HEK293T (cell line): Measurements from ENCODE around the gene FADS3.

Experiments used
- CTCF ChIA-PET: fragments of 350-600 bp; formaldehyde crosslinking; extraction: SDS; loops from one replicate; lab custom pipeline; 2021; ENCODE audit warnings: antibody characterized with exemption, inconsistent platforms; lab: Yijun Ruan, JAX
- POLR2A ChIA-PET: fragments of 350-600 bp; formaldehyde crosslinking; extraction: SDS; loops from one replicate; lab custom pipeline; 2020; ENCODE audit warnings: antibody characterized with exemption, inconsistent platforms; lab: Yijun Ruan, JAX
- DNase-seq: peaks from one replicate; pipeline ENCODE4 v3.0.0; 2012; ENCODE audit warnings: mixed read lengths; ENCODE audit errors: extremely low spot score
- ARNT ChIP-seq: fragments of 450-650 bp; IDR thresholded peaks from 2 replicates; pipeline ENCODE4 v1.6.1; 2017; ENCODE audit warnings: mild to moderate bottlenecking
- BHLHE40 ChIP-seq: fragments of 450-650 bp; IDR thresholded peaks from 2 replicates; pipeline ENCODE4 v1.6.1; 2016; ENCODE audit warnings: mild to moderate bottlenecking, moderate library complexity, borderline replicate concordance
- CTBP1 ChIP-seq: fragments of 450-650 bp; IDR thresholded peaks from 2 replicates; pipeline ENCODE4 v1.6.1; 2016; ENCODE audit warnings: borderline replicate concordance
- ELF4 ChIP-seq: fragments of 450-650 bp; IDR thresholded peaks from 2 replicates; pipeline ENCODE4 v1.6.1; 2017; ENCODE audit warnings: antibody characterized with exemption
- FOXA1 ChIP-seq: fragments of 450-650 bp; IDR thresholded peaks from 2 replicates; pipeline ENCODE4 v1.6.1; 2016; ENCODE audit warnings: mild to moderate bottlenecking
- FOXK2 ChIP-seq: fragments of 450-650 bp; IDR thresholded peaks from 2 replicates; pipeline ENCODE4 v1.6.1; 2016; ENCODE audit warnings: mild to moderate bottlenecking
- FOXM1 ChIP-seq: fragments of 450-650 bp; IDR thresholded peaks from 2 replicates; pipeline ENCODE4 v1.6.1; 2017; ENCODE audit warnings: mild to moderate bottlenecking, borderline replicate concordance
- HDGF ChIP-seq: fragments of 450-650 bp; IDR thresholded peaks from 2 replicates; pipeline ENCODE4 v1.6.1; 2017; ENCODE audit warnings: antibody characterized with exemption, borderline replicate concordance
- L3MBTL2 ChIP-seq: fragments of 450-650 bp; conservative IDR thresholded peaks from 2 replicates; pipeline ENCODE4 v1.6.1; 2016; ENCODE audit warnings: mild to moderate bottlenecking
- LEF1 ChIP-seq: fragments of 450-650 bp; IDR thresholded peaks from 2 replicates; pipeline ENCODE4 v1.6.1; 2017; ENCODE audit warnings: mild to moderate bottlenecking, borderline replicate concordance
- NFRKB ChIP-seq: fragments of 450-650 bp; IDR thresholded peaks from 2 replicates; pipeline ENCODE4 v1.6.1; 2016; ENCODE audit warnings: mild to moderate bottlenecking, moderate library complexity
- SP1 ChIP-seq: fragments of 450-650 bp; IDR thresholded peaks from 2 replicates; pipeline ENCODE4 v1.6.1; 2017
- SUZ12 ChIP-seq: fragments of 450-650 bp; IDR thresholded peaks from 2 replicates; pipeline ENCODE4 v1.6.1; 2016; ENCODE audit warnings: mild to moderate bottlenecking
- TARDBP ChIP-seq: fragments of 450-650 bp; IDR thresholded peaks from 2 replicates; pipeline ENCODE4 v1.6.1; 2016
- ZNF384 ChIP-seq: fragments of 450-650 bp; IDR thresholded peaks from 2 replicates; pipeline ENCODE4 v1.6.1; 2016
- TF ChIP-seq, protein P1 (sequence below): fragments of 450-650 bp; IDR thresholded peaks from 2 replicates; pipeline ENCODE4 v1.6.1; 2016

Gene FADS3

DNA sequence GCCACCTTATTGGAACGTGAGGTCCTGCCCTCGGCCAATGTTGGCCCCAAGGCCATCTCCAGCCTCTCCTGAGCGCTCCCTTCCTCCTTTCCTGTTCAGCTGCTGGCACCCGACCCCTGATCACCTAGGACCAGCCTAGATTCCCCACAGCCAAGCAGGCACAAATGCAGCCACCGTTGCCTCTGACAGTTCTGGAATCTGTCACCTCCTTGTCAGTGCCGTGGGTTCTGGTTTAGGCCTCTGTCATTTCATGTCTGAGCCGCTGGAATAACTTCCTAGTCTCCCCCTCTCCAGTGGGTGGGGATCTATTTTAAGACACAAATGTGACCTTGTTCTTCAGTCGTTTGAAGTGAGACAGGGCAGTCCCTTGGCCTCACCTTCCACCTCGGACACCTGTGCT, 29.7 kb downstream of the FADS3 start:
- CTCF ChIA-PET, result no interaction called here
- POLR2A ChIA-PET, result no interaction called here

DNA sequence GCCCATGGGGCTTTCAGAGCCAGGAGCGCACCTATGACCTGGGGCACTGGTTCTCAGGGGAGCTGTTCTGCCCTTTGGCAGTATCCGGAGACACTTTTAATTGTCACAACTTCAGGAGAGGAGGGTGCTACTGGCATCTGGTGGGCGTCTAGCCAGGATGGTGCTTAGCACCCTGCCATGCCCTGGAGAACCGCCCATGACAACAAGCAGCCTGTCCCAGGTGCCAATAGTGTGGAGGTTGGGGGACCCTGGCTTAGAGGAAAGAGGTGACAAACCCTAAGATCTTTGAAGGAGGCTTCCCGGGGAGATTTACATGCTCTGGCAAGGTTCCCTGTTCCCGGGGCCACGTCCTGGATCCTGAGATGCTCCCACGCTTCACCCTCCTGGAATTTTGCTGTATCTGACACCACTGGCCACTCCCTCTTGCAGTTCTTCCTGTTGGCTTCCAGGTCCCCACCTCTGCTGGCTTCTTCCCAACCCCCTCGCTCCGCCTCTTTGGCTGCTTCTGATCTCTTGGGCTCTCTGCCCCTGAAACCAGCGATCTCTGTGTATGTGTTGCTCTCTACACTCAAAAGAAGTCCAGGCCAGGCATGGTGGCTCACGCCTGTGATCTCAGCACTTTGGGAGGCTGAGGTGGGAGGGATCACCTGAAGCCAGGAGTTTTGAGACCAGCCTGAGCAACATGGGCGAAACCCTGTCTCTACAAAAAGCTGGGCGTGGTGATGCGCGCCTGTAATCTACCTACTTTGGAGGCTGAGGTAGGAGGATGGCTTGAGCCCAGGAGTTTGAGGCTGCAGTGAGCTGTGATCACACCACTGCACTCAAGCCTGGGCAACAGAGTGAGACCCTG, 31.1 kb downstream of the FADS3 start:
- DNase-seq, result no peak
- CTCF ChIA-PET, result no interaction called here
- TF ChIP-seq FOXM1, result no peak
- no peak for TF ChIP-seq HDGF
- TF ChIP-seq, protein P1, sequence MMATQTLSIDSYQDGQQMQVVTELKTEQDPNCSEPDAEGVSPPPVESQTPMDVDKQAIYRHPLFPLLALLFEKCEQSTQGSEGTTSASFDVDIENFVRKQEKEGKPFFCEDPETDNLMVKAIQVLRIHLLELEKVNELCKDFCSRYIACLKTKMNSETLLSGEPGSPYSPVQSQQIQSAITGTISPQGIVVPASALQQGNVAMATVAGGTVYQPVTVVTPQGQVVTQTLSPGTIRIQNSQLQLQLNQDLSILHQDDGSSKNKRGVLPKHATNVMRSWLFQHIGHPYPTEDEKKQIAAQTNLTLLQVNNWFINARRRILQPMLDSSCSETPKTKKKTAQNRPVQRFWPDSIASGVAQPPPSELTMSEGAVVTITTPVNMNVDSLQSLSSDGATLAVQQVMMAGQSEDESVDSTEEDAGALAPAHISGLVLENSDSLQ, result no peak
- no peak for TF ChIP-seq BHLHE40
- TF ChIP-seq CTBP1, result no peak
- no peak for TF ChIP-seq LEF1
- no peak for TF ChIP-seq SP1
- no peak for TF ChIP-seq FOXK2
- no peak for TF ChIP-seq FOXA1
- TF ChIP-seq ZNF384, result no peak
- TF ChIP-seq SUZ12, result no peak
- no peak for TF ChIP-seq ELF4
- TF ChIP-seq L3MBTL2, result no peak
- TF ChIP-seq NFRKB, result no peak
- no peak for TF ChIP-seq ARNT
- TF ChIP-seq TARDBP, result no peak
- POLR2A ChIA-PET, result no interaction called here

More for the DNA sequence above, 29.7 kb downstream of the FADS3 start:
- TF ChIP-seq ZNF384 (no peak), ARNT (no peak), L3MBTL2 (no peak), LEF1 (no peak), SUZ12 (no peak), SP1 (no peak), ELF4 (no peak)
- no peak for DNase-seq

DNA sequence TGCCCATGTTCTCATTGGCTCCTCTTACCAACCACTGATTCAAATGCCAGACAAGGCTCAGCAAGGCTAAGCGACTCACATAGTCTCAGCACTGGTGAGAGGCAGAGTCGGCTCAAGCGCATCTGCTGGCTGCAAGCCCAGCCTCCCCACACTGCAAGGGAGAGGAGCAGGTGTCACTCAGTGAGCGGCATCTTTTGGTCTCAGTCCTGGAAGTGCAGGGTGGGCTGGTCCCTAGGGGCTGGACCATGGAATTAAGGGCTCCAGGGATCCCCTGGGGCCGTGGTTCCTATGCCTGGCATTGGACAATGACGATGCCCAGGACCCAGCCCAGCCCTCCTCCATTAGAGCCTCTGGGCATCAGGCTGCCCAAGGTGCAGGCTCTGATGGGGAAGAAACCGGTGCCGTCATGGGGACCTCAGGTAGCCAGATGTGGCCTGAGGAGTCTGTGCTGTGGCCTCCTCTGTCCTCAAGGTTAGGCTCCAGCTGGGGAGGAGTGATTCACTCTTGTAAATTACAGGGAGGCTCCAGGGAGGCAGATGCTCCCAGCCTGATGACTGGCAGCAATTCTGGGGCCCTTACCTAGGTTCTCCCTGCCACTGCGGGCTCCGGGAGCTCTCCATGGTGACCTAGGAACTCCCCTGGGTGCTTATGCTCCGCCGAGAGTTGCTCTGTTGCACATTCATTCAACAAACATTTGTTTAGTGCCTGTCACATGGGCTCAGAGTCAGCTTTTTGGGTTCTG, 35.2 kb downstream of the FADS3 start:
- ChIA-PET CTCF (no interaction called here), POLR2A (no interaction called here)

DNA sequence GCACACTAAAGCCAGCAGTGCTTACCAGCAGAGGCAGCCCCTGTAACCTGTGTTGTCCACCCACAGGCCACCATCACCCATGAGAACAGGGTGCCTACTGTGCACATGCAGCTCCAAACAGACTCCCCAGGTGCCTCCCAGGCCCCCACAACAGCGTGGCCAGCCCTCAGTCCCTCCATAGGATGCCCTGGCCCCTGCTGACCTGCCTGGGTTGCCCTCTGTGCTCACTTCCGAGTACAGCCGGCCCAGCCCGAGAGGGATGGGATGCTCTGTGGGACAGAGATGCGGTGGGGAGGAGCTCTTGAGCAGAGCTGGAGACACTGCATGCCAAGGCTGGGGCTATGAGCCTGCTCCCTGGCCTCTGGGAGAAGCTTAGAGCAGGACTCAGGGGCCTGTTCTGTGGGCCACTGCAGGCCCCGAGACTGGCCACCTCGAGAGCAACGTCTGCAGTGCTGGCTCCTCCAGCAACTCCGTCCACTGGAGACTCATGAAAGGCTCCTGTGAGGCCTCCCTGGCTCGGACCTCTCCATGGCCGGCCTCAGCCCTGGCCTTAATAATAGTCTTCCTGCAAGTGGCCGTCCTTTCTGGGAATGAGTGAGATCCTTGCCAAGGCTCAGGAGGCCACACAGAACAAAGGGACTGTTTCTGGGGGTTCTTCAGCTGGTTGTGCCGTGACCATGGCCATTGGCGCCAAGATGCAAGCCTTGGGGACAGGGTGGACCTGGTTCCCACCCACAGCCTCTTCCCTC, 36.2 kb downstream of the FADS3 start:
- no peak for DNase-seq
- ChIA-PET POLR2A (no interaction called here), CTCF (no interaction called here)
- TF ChIP-seq FOXA1 (no peak), TARDBP (no peak), FOXM1 (no peak), L3MBTL2 (no peak), SP1 (no peak), HDGF (no peak)
- TF ChIP-seq, protein P1, result no peak

More for the DNA sequence above, 35.2 kb downstream of the FADS3 start:
- DNase-seq, result no peak
- no peak for TF ChIP-seq NFRKB
- TF ChIP-seq FOXA1, result no peak
- TF ChIP-seq L3MBTL2, result no peak
- TF ChIP-seq ZNF384, result no peak
- no peak for TF ChIP-seq TARDBP
- no peak for TF ChIP-seq CTBP1
- no peak for TF ChIP-seq ARNT
- no peak for TF ChIP-seq ELF4
- no peak for TF ChIP-seq FOXK2
- no peak for TF ChIP-seq SUZ12
- no peak for TF ChIP-seq SP1
- TF ChIP-seq FOXM1, result no peak
- no peak for TF ChIP-seq BHLHE40
- TF ChIP-seq HDGF, result no peak
- TF ChIP-seq LEF1, result no peak
- TF ChIP-seq, protein P1, result no peak

DNA sequence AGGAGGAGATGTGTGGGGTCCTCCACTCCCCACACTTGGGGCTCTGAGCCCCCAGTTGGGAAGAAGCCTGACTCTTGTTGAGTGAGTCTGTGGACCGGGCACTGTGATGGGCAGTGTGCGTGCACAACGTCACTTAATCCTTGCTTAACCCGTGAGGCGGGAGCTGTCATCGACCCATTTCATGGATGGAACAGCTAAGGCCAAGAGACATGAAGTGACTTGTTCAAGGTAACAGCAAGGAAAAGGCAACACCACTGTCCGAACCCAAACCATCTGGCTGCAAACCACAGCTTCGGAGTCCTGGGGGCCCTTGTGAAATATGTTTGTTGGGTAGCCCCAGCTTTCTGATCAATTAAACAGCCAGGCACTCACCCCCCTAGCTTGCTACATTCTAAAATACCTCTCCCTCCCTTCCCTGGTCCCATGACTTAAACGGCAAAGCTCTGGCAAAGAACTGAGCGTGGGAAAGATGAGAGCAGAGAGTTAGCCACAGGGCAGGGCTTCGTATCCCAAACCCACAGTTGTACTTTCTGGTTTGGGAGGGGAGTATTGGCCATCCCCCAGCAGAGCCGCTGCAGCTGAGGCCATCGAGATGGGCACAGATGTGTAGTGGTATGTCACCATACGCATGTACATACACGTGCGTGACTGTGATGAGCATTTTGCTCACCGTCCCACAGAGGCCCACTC, 37.0 kb downstream of the FADS3 start:
- POLR2A ChIA-PET, result no interaction called here
- TF ChIP-seq FOXA1 (no peak), HDGF (no peak), ZNF384 (no peak), NFRKB (no peak), ELF4 (no peak), L3MBTL2 (no peak), FOXK2 (no peak)
- TF ChIP-seq, protein P1, result no peak
- CTCF ChIA-PET, result no interaction called here
- DNase-seq, result no peak
